Esophagus squamous epithelium (tissue), 4 donors: ENCODE results near the gene DNM3.

Source experiments
- CTCF ChIP-seq, 6 experiments: fragments of 450-650 bp in 4 of 6; fragments of 200-600 bp in 2 of 6; sonication (generic) in 2 of 6; IDR thresholded peaks; one replicate each; pipeline ENCODE4 v1.5.1; 2016 to 2019; ENCODE audit warnings: antibody characterized with exemption in 6 of 6, mild to moderate bottlenecking in 4 of 6, moderate library complexity in 4 of 6
- POLR2A ChIP-seq, 4 donors: fragments of 450-650 bp; IDR thresholded peaks; one replicate each; pipeline ENCODE4 v1.6.1; 2017; ENCODE audit warnings: antibody characterized with exemption in 4 of 4, mild to moderate bottlenecking in 4 of 4, moderate library complexity in 3 of 4

- TF ChIP-seq CTCF (IDR thresholded peaks at IDR 0.05) (no peak), POLR2A (IDR thresholded peaks at IDR 0.05) (no peak)
These were observed 276.5 kb downstream of the DNM3 start for GRCh38 chr1:172117800-172118199.
